Mammary epithelial cell (primary cell): Measurements from ENCODE around the gene CNTN5.

ENCODE experiments used
- EZH2 ChIP-seq: IDR thresholded peaks from 2 replicates; pipeline ENCODE4 v1.6.1; 2012; ENCODE audit warnings: low read length, inconsistent platforms, borderline replicate concordance
- TF ChIP-seq, protein P1 (sequence below), 2 donors: IDR thresholded peaks in 1 of 2; conservative IDR thresholded peaks in 1 of 2; 2 replicates each; pipeline ENCODE4 v1.5.1; 2011 to 2012; ENCODE audit warnings: inconsistent platforms in 2 of 2, low read length in 2 of 2, mild to moderate bottlenecking in 2 of 2, control low read depth in 1 of 2, low read depth in 1 of 2; ENCODE audit not compliant: insufficient read depth in 1 of 2; ENCODE audit errors: extremely low read depth in 1 of 2

DNA sequence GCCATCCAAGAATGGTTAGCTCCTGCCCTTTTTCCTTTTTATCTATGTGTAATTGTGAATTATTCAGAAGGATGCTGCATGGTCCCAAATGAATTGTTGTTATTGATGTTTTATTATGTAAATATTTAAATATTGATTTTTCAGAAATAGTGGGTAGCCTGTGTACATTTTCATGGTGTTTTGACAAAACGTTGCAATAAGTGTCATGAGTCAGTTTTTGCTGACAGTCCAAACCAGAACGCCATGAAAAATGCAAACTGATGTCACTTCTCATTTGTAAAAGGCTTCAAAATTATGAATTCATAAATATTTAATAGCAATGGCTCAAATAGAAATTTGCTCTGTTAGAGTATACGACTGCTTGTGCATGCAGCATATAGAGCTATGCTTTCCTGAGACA, 422.5 kb downstream of the CNTN5 start:
- TF ChIP-seq, protein P1, sequence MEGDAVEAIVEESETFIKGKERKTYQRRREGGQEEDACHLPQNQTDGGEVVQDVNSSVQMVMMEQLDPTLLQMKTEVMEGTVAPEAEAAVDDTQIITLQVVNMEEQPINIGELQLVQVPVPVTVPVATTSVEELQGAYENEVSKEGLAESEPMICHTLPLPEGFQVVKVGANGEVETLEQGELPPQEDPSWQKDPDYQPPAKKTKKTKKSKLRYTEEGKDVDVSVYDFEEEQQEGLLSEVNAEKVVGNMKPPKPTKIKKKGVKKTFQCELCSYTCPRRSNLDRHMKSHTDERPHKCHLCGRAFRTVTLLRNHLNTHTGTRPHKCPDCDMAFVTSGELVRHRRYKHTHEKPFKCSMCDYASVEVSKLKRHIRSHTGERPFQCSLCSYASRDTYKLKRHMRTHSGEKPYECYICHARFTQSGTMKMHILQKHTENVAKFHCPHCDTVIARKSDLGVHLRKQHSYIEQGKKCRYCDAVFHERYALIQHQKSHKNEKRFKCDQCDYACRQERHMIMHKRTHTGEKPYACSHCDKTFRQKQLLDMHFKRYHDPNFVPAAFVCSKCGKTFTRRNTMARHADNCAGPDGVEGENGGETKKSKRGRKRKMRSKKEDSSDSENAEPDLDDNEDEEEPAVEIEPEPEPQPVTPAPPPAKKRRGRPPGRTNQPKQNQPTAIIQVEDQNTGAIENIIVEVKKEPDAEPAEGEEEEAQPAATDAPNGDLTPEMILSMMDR (conservative IDR thresholded peaks at IDR 0.05 in 1 of 2, IDR thresholded peaks at IDR 0.05 in 1 of 2; ENCODE audit: extremely low read depth in 1 of 2, insufficient read depth in 1 of 2, low read depth in 1 of 2, low read length in 2 of 2), result no peak
- no peak for TF ChIP-seq EZH2
